Measurements from ENCODE around the gene XPO6.
"Not testable (repeated sequence)": the region's sequence is repeated elsewhere in the genome, so short reads cannot be mapped to it uniquely, and the experiment has no call there.

XPO6 gene

DNA sequence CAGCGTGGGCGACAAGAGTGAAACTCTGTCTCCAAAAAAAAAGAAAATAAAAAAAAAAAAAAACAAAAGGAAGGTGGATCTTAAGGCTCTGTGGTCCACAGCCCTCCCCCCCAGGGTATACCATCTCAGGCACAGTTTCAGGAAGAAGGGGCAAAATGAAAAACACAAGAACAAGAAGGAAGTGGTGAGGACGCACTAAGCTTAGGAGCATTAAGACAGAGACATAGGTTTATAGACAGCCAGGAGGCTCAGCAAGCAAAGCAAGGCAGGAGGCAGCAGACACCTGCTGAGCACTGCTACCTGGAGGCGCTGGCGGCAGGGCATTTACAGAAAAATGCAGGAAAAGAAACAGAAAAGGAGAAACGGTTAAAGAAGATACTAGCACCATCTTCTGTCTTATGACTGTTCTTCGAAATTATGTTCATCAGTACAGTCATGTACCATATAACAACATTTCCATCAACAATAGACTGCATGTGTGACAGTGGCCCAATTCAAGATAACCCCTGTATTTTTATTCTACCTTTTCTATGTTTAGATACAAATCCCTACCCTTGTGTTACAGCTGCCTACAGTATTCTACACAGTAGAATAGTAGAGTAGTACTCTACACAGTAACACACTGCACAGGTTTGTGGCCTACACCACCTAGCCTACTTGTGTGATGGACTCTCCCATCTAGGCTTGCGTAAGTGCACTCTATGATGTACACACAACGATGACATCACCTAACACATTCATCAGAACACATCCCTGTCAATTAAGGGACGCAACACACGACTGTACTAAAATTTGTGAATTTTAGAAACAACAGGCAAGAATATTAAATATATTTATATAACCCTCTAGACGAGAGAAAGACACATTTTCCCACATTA, 62.5 kb downstream of the XPO6 start:
- no peak for DNase-seq

DNA sequence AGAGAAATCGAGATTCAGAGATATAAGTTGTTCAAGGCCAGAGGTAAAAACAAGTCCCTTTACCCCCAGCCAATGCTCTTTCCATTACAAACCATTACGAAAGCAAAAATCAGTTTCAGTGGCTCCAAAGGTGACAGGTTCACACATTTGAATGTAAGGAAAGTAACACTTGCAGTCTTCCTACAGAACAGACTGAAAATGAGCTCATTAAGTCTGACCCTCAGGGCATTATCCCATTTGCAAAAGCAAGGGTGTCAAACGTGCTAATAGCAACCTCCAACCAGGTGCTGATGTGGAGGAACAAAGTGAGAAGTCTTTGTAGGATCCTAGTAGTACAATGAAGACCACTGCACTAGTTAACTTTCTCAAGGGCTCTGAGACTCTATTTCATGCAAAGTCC, 65.2 kb downstream of the XPO6 start:
- DNase-seq = no peak

DNA sequence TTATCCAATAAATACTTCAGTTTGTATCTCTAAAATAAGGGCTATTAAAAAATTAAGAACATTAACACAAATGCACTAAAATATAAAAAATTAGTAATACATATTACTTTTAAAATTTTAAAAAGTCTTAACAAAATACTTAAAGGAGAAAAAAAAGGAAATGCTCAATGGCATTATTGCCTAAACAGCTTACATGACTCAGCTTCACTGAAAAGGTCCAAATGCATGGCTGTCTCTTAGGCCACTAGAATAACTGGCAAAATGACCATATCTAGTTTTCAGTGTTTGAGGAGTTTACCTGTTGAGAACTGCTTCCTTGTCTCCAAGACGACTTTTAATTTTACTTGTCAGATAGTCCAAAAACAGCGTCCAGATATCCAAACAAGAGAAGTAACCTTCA, 66.0 kb downstream of the XPO6 start:
- no peak for DNase-seq

DNA sequence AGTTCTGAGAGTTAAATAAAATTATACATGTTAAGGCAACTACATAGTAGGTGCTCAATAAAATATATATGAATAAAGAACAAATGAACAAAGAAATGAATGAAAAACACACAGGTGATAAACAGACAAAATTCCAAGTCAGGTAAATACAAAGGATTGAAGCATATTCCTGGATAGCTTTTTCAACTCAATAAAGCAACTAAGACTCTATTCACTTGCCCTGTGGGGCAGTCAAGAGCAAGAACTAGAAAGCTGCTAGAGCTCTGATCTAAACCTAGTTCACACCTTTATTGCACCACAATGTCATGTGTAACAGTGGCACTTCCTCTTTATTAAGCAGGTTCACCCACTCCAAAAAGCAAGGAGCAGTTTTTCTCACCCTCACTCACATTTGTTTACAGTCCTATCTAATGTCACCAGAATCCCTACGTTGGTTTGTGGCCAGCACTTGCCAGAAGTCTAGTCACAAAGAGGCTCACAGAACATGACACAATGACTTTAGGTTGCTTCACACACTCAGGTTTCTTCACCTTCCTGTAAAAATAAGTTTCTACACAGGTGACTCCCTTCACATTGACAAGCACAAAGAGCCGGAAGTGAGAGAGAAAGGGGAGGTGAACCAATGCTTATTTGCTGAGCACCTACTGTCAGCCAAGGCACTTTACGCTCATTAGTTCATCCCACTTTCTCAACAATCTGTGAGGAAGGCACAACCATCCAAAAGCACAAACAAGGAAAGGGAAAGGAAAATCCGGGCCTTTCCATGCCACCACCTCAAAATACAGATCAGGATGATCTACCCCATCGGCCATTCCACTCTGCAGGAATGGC, 70.8 kb downstream of the XPO6 start:
- DNase-seq = no peak

DNA sequence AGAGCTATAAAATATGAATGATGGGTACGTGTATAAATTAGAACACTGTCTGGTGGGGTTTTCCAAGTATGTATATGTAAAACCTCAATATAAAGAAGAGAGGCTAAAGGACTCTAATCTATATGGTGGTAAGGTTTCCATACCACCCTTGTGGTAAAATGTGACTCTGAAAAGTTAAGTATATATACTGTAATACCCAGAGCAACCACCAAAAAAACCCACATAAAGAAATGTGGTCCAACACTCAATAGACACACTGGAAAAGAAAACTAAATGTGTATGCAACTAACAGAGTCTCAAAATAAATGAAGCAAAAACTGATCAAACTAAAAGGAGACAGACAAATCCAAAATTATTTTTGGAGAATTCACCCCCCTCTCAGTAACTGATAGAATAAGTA, 72.2 kb downstream of the XPO6 start:
- DNase-seq = no peak

DNA sequence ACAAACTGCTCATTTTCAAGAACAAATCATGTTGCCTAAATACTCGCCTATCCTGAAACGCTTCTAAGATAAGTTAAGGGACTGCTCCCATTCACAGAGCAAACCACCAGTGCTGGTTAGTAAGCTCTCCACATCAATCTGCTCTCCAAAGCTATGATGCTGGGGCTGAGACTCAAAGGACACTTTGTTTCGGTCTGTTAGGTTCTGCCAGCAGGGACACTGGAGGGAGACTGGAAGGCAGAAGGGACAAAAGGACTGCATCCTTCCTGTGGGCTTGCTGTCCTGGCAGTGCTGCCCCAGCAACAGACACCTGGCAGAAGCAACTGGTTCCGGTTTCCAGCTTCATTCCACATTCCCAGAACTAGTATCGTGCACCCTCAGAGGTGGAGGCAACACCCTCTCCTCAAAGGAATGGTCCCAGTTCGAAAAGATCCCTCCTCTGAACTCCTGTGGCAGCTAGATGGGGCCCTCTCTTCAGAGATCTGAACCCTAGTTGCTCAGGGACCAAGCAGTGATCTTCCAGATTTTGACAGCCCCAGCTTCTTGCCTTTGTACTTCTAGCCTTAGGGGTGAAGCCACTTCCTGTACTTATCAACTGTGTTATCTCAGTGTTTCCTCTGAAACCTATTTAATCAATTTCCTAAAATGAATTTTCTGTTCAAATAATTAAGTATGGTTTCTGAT, 74.9 kb downstream of the XPO6 start:
- DNase-seq = no peak

DNA sequence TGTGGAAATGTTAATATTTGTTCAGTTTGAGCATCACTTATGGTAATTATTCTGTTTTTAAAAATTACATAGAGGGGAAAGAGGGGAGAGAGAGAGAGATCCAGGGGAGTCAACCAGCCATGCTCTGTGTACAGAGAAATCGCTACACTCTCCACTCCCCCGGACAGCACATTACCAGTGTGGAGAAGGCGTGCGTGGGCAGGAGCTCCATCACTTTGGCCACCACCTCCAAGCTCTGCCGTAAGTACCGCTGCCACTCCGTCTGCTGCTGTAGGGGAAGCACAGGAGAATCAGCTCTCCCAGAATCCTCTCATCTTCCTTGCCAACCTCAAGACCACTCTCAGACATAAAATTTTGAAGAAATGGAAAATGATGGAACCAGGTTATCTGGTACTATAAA, 78.1 kb downstream of the XPO6 start:
- DNase-seq = no peak

DNA sequence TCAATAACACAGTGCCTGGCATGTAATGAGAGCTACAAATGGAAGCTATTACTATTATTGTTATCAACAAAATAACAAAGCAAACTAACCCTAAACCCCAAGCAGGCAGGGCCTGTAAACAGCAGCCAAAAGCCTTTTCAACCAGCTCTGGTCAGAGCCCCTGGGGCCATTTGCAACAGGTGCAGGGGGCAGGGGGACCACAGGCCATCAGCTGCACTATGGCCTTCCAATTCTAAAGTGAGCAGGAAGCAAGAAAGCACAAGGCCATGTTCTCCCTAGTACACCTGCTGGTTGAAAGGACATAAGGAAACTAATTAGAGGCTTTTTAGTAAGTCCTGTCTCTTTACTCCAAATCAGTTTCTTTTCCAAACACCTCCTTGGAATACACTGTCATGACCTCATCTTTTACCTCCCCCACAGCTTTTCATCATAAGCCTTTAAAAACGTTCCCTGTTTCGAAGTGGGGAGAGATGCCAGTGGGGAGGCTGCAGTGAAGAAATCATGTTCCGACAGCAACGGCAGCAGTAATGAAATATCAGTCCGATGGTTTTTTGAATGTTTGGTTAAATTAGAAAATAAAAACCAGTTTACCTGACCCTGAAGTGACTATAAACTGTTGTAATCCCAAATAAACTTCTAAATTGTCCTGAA, 79.9 kb downstream of the XPO6 start:
- no peak for DNase-seq

DNA sequence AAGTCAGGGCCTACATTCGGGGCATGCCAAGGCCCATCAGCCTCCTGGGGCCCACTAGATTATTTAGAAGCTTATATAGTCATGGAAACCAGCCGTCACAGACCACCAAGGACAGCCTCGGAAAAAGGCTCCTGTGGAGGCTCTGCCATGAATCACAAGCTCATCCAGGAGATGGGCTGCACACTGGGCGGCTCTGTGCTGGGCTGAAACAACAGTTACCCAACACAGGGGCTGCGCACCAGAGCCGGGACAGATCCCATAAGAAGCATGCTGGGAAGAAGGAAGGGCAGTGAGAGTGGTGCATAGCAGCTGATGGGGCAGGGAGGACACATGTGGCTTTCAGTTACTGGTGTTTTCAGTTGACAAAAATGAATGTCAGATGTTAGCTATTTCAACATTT, 80.6 kb downstream of the XPO6 start:
- no peak for DNase-seq

DNA sequence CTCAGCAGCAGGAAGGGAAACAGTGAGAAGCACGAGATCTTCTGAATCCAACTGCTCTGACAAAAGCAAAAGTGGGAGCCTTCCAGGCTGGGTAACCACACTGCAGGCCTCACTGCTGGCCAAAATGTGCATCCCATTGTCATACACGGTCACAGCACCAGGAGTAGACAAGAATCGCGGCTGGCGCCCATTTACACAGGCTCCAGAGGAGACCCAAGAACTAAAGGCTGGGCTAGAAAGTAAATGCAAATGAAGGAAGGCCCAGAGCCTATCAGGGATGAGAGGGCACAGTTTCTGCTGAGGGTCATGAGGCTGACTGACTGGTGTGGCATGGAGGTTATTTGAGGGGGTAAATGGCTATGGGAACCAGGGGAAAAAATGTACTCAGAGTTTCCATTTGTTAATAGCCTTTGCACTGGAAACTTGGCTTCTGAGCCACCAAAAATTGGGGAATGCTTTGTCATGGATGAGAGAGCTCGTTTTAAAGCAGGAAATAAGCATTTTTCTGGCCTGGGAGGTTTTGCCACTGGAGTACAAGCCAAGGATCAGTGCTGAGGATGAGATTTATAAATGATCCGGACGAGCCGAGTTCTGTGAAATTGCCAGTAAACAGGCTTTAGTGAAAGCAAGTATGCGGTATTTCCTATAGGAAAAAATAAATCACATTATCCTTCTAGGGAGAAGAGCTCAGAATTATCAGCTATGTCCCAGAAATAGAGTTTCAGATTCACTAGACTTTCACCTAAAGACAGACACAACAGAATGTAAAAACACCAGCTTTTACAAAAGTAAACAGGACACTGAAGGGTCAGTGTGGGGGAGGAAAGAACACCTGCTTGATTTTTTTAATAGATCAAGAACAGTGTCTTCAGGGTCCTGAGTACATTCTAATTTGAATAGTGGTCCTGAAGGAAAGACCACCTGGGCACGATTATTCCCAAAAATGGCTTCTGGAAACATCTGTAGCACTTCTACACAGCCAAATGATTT, 81.4 kb downstream of the XPO6 start:
- no peak for DNase-seq

DNA sequence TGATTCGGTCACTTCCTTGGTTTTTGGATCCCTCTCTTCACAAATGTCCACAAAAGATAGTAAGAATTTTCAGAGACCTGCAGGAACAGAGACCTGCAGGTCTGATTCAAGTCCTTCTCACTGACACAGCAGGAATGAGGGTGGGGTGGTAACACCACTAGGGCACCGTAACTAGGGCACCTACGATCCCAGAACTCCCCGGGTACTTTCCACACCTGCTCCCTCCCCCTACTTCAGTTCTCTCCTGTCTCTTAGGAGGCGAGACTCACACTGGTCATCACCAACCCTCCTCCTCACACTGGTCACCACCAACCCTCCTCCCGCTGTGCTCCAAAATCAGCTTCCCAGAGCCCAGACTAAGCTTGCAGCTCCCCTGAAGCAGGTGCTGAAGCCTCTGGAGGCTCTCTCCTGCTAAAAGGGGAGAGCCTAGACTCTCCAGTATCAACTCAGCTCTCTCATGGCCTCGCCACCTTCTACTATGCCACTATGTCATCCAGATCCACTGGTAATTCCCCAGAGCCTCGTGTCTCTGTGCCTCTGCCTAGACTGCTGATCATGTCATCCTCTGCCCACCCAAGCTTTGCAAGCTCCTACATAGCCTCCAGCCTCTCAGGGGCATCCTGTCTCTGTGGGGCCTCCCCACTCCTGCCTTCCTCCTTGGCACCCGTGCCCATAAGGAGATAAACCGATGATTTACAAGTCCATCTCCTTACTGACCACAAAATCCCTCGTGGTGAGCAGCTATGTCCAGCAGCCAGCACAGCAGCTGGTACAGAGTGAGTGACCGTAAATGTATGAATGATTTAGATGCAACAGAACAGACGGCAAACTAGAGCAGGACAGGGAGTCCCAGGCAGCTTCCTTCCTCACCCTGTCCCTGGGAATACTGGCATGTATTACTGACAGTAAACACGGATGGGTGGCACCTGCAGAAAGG, 84.8 kb downstream of the XPO6 start:
- no peak for DNase-seq

DNA sequence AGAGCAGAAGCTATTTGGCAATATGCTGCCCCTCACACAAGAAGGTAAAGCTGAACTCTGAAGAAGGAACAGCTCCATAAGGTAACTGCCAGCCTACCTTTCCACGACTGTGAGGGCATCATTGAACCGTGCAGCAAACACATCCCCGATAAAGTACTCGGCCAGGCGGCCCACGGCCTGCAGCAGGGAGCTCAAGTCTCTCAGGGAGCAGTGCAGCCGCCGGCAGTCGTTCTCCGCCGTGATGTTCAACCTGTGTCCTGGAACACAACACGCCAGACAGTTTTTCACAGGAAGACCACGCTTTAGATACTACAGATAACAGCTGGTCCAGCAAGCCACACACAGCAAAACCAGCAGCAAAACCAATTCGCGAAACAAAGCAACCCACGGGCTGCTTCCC, 86.2 kb downstream of the XPO6 start:
- DNase-seq = no peak

DNA sequence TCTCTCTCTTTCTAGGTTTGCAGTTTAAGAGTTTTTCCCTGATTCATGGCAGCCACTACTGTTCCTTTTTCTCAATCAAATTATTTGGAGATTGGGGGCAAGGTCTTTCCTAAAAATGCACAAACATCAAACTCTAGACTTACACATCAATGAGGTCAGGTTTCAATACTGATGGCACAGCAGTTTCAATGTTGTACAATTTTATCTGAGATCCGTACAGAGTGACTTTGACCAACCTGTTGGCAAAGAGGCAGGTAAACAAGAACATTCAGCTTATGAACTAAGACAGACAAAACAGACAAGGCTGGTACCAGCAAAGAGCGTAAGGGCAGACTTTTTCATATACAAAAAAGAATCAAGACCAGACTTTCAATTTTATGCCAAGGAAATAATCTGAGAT, 90.2 kb downstream of the XPO6 start:
- DNase-seq = no peak

DNA sequence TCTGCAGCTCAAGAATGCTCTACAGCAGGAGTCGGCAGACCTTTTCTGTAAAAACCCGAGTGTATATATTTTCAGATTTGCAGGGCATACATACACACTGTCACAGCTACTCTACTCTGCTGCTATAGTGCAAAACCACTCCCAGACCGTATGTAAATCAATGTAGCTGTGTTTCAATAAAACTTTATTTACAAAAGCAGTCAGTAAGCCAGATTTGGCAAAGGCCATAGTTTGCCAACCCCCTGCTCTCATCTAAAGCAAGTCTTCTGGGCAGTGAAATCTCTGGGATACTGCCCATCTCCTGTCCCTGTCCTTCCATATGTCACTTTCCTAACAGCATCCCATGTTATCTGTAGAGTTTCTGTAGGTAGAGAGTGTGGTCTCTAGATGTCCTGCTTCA, 91.0 kb downstream of the XPO6 start:
- no peak for DNase-seq

DNA sequence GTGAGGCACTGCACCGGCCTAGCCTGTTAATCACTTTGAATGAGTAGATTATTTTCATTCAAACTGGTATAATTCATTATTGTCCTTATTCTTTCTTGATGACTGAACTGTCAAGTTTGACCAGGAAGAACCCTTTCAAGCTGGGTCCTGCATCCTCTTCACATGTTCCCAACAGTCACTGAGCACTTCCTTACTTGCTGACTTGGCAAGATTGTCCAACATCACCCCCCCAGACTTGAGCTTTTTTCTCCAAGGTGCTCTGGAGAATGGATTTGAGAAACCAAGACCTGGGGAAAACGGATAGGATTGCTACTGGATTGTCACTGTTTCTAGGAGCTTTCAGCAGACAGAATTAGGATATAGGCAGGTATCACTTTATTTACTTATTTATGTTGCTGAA, 93.1 kb downstream of the XPO6 start:
- no peak for DNase-seq

DNA sequence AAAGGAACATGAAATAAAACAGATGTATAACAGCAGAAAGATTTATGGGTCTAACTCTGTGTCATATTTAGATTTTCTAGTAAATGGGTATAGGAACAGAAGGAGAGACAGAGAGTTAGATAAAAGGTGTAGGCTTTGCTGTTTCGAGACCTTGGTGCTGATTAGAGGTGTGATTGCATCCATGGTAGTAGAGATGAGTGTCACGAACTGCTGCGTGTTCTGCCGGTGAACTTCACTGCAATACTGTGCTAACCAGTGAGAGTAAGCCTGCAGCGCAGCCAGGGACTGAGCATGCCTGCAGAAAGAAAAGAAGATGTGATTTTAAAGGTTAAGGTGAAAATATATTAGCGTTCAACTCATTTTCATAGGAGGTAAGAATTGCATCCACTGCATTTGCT, 94.6 kb downstream of the XPO6 start:
- DNase-seq = no peak

DNA sequence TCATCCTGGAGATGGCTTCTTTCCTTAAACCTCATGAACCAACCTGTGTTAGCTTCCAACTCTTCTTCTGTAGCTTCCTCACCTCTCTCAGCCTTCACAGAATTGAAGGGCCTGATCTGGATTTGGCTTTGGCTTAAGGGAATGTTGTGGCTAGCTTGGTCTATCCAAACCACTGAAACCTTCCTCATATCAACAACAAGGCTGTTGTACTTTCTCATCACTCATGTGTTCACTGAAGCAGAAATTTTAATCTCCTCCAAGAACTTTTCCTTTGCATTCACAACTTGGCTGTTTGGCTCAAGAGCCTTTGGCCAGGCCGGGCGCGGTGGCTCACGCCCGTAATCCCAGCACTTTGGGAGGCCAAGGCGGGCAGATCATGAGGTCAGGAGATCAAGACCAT, 95.9 kb downstream of the XPO6 start:
- not testable (repeated sequence) for DNase-seq

DNA sequence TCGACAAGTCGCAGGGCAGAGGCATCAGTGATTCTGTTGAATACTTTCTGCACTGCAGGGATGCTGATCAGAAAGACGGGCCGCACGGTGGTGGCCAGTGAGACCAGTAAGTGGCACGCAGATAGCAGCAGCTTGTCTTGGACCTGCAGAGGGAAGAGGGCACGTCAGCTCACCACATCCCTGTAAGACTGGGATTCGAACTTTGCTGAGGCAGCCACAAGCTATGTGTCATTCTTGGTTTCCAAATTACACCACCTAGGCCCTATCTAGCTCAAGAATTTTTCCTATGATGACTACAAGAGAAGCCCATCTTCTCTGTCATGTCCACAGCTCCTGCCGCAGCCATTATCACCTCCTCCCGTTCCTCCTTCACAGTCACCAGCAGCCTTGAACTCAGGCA, 98.9 kb downstream of the XPO6 start:
- no peak for DNase-seq

DNA sequence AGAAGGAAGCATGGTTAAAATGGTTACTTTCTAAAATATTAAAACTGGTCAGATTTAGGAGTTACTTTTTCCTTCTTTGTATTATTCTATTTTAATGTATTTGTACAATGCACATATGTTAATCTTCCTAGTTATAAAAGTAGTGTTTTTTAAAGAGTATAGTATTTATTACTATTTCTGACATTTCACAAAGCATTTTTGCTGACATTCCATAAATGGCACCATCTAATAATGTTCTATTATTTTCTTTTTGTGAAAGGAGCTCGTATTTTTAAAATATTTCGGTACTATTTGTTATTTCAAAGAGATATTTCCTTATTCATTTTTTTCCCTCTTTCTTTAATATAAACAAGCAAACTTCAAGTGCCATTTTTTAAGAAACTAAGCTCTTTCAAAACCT, 100.8 kb downstream of the XPO6 start:
- DNase-seq = no peak

DNA sequence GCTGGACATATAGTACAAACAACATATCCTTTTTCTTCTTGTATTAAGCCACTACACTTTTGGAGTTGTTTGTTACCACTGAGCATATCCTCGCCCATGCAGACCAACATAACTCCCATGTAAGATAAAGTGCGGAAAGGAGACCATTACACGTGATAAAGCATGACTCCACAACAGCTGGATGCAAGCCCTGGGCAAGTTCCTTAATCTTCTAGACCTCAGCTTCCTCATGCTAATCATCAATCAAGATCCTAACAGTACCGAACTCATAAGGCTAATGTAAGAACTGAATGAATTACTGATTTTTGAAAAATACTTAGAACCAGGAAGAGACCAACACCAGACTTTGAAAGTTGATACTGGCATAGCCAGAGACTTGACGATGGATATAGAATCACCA, 101.3 kb downstream of the XPO6 start:
- DNase-seq = no peak

DNA sequence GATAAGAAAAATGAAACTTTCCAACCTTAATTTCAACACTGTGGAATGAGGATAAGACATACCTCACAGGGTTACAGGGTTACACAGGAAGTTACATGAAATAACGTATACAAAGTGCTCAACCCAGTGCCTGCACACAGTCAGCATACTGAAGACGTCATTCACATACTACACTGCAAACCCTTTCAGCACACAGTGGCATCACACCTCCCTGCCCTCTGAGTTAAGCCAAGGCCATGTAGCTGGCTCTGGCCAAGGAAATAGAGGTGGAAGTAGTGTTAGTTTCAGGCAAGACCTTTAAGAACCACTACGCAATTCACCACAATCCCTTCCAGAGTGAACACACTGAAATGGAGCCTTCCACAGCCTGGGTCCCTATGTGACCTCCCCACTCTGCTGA, 101.7 kb downstream of the XPO6 start:
- DNase-seq = no peak
